PC-3 (cell line): Measurements from ENCODE around the gene SRP14.
"Not testable (repeated sequence)": the region's sequence is repeated elsewhere in the genome, so short reads cannot be mapped to it uniquely, and the experiment has no call there.

ENCODE experiments used
- CTCF ChIP-seq: fragments of 300-600 bp; sonication (generic); conservative IDR thresholded peaks from 2 replicates; pipeline ENCODE4 v1.5.1; 2017; ENCODE audit warnings: antibody characterized with exemption, low read depth, mild to moderate bottlenecking, low read length
- EZH2 ChIP-seq: fragments of 300-600 bp; sonication (generic); IDR thresholded peaks from one replicate; pipeline ENCODE4 v1.6.1; 2017; ENCODE audit warnings: antibody characterized with exemption, mild to moderate bottlenecking, low read length; ENCODE audit not compliant: unreplicated experiment
- EZH2phosphoT487 ChIP-seq: fragments of 300-600 bp; sonication (generic); IDR thresholded peaks from 2 replicates; pipeline ENCODE4 v1.6.1; 2018; ENCODE audit warnings: mild to moderate bottlenecking, antibody characterized with exemption, low read length, borderline replicate concordance

DNA sequence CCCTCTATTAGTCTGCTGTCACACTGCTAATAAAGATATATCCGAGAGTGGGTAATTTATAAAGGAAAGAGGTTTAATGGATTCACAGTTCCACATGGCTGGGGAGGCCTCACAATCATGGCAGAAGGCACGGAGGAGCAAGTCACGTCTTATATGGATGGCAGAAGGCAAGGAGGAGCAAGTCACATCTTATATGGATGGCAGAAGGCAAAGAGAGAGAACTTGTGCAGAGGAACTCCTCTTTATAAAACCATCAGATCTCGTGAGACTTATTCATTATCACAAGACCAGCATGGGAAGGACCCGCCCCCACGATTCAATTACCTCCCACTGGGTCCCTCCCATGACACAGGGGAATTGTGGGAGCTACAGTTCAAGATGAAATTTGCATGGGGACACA, 25.6 kb downstream of the SRP14 start:
- not testable (repeated sequence) for TF ChIP-seq CTCF, EZH2, EZH2phosphoT487
